Measurements from ENCODE around the gene LHCGR.

- TF ChIP-seq CTCF (IDR thresholded peaks at IDR 0.05; ENCODE audit: poor library complexity) (no peak), EZH2 (IDR thresholded peaks at IDR 0.05; ENCODE audit: borderline replicate concordance) (no peak), EZH2phosphoT487 (IDR thresholded peaks at IDR 0.05; ENCODE audit: low read depth, severe bottlenecking, unreplicated experiment) (no peak)
Measured at GRCh38 chr2:48651158-48651790, 104.2 kb downstream of the LHCGR start.

Measured in hepatocyte (in vitro differentiated cells).